H9 (cell line): ENCODE data around the gene NUP58. TPM values are rescaled to one million over a fixed set of nuclear protein-coding genes. Genes with fewer than 3 reads are reported as not detected.

ENCODE experiments used
- DNase-seq: peaks from one replicate; pipeline ENCODE4 v3.0.0-alpha.2; 2017
- H2AFZ ChIP-seq: one replicate; pipeline ENCODE4 v1.6.1; 2013; ENCODE audit warnings: mild to moderate bottlenecking, low read length, control low read depth, moderate library complexity
- H2AK5ac ChIP-seq: 2 replicates; pipeline ENCODE4 v1.6.1; 2013; ENCODE audit warnings: low read length, control low read depth, mixed read lengths; ENCODE audit not compliant: insufficient read length
- H2BK120ac ChIP-seq: one replicate; pipeline ENCODE4 v1.6.1; 2013; ENCODE audit warnings: low read depth, mild to moderate bottlenecking, low read length, control low read depth, inconsistent platforms; ENCODE audit not compliant: poor library complexity, severe bottlenecking
- H2BK12ac ChIP-seq: 2 replicates; pipeline ENCODE4 v1.6.1; 2013; ENCODE audit warnings: low read length, control low read depth, mixed read lengths, low read depth; ENCODE audit not compliant: insufficient read length
- H2BK15ac ChIP-seq: 2 replicates; pipeline ENCODE4 v1.6.1; 2013; ENCODE audit warnings: low read depth, low read length, control low read depth
- H2BK20ac ChIP-seq: one replicate; pipeline ENCODE4 v1.6.1; 2013; ENCODE audit warnings: low read depth, mild to moderate bottlenecking, low read length, control low read depth, inconsistent platforms; ENCODE audit not compliant: poor library complexity, severe bottlenecking
- H2BK5ac ChIP-seq: 2 replicates; pipeline ENCODE4 v1.6.1; 2013; ENCODE audit warnings: low read length, control low read depth, mixed read lengths; ENCODE audit not compliant: insufficient read length
- H3K14ac ChIP-seq: 2 replicates; pipeline ENCODE4 v1.6.1; 2013; ENCODE audit warnings: low read length, control low read depth; ENCODE audit not compliant: insufficient read depth
- H3K18ac ChIP-seq: 2 replicates; pipeline ENCODE4 v1.6.1; 2013; ENCODE audit warnings: low read depth, mild to moderate bottlenecking, mixed read lengths, low read length, control low read depth; ENCODE audit not compliant: insufficient read length
- H3K23ac ChIP-seq: 2 replicates; pipeline ENCODE4 v1.6.1; 2013; ENCODE audit warnings: low read length, control low read depth, mixed read lengths, low read depth; ENCODE audit not compliant: insufficient read length
- H3K23me2 ChIP-seq: 2 replicates; pipeline ENCODE4 v1.6.1; 2013; ENCODE audit warnings: low read depth, mild to moderate bottlenecking, mixed read lengths, low read length, control low read depth; ENCODE audit not compliant: insufficient read length, poor library complexity, severe bottlenecking
- H3K27ac ChIP-seq: 2 replicates; pipeline ENCODE4 v1.5.1; 2013; ENCODE audit warnings: low read length, control low read depth, mixed read lengths, low read depth; ENCODE audit not compliant: insufficient read length
- H3K27me3 ChIP-seq: 2 replicates; pipeline ENCODE4 v1.6.1; 2013; ENCODE audit warnings: low read length, control low read depth, inconsistent platforms; ENCODE audit not compliant: insufficient read depth
- H3K4ac ChIP-seq: 2 replicates; pipeline ENCODE4 v1.6.1; 2013; ENCODE audit warnings: low read depth, mild to moderate bottlenecking, control low read depth, inconsistent platforms, low read length, moderate library complexity
- H3K4me1 ChIP-seq: 2 replicates; pipeline ENCODE4 v1.6.1; 2013; ENCODE audit warnings: low read length, control low read depth, inconsistent platforms; ENCODE audit not compliant: insufficient read depth
- H3K4me2 ChIP-seq: 2 replicates; pipeline ENCODE4 v1.6.1; 2013; ENCODE audit warnings: low read length, control low read depth, mixed read lengths; ENCODE audit not compliant: insufficient read length, insufficient read depth
- H3K56ac ChIP-seq: 2 replicates; pipeline ENCODE4 v1.6.1; 2013; ENCODE audit warnings: low read depth, mild to moderate bottlenecking, mixed read lengths, low read length, control low read depth; ENCODE audit not compliant: insufficient read length
- H3K79me1 ChIP-seq: 2 replicates; pipeline ENCODE4 v1.6.1; 2013; ENCODE audit warnings: low read depth, mild to moderate bottlenecking, moderate library complexity, low read length, control low read depth, inconsistent platforms; ENCODE audit not compliant: insufficient read depth, poor library complexity, severe bottlenecking
- H3K79me2 ChIP-seq: 2 replicates; pipeline ENCODE4 v1.6.1; 2013; ENCODE audit warnings: low read length, control low read depth, inconsistent platforms; ENCODE audit not compliant: insufficient read depth
- H3K9ac ChIP-seq: 2 replicates; pipeline ENCODE4 v1.6.1; 2013; ENCODE audit warnings: low read length, control low read depth, mixed read lengths; ENCODE audit not compliant: insufficient read length; ENCODE audit errors: extremely low read depth
- H3K9me3 ChIP-seq: one replicate; pipeline ENCODE4 v1.6.1; 2013; ENCODE audit warnings: low read depth, low read length, inconsistent platforms; ENCODE audit not compliant: control insufficient read depth
- H3T11ph ChIP-seq: one replicate; pipeline ENCODE4 v1.6.1; 2013; ENCODE audit warnings: mild to moderate bottlenecking, low read length, control low read depth, inconsistent platforms
- H4K20me1 ChIP-seq: one replicate; pipeline ENCODE4 v1.6.1; 2013; ENCODE audit not compliant: control insufficient read depth, insufficient read length, insufficient read depth
- H4K5ac ChIP-seq: 2 replicates; pipeline ENCODE4 v1.6.1; 2013; ENCODE audit warnings: low read depth, mild to moderate bottlenecking, mixed read lengths, low read length, control low read depth; ENCODE audit not compliant: insufficient read length
- H4K8ac ChIP-seq: replicated peaks from 2 replicates; pipeline ENCODE4 v1.6.1; 2013; ENCODE audit warnings: low read length, control low read depth, mixed read lengths, low read depth; ENCODE audit not compliant: insufficient read length
- H4K91ac ChIP-seq: 2 replicates; pipeline ENCODE4 v1.6.1; 2013; ENCODE audit warnings: low read depth, mild to moderate bottlenecking, moderate library complexity, mixed read lengths, low read length, control low read depth; ENCODE audit not compliant: insufficient read length
- H3K27ac Mint-ChIP-seq, 3 experiments: 2 replicates in 2 of 3; 3 replicates in 1 of 3; pipeline ENCODE4 v1.8.0; 2020 to 2021; ENCODE audit warnings: mixed read lengths in 3 of 3, mild to moderate bottlenecking in 1 of 3, moderate library complexity in 1 of 3
- H3K27me3 Mint-ChIP-seq: 2 replicates; pipeline ENCODE4 v1.8.0; 2021; ENCODE audit warnings: low read depth, mild to moderate bottlenecking, moderate library complexity, mixed read lengths
- H3K36me3 Mint-ChIP-seq, 3 experiments: 2 replicates in 2 of 3; 3 replicates in 1 of 3; pipeline ENCODE4 v1.8.0; 2020 to 2021; ENCODE audit warnings: low read depth in 3 of 3, mixed read lengths in 3 of 3; ENCODE audit not compliant: insufficient read depth in 1 of 3
- H3K4me1 Mint-ChIP-seq, 2 experiments: 2 replicates each; pipeline ENCODE4 v1.8.0; 2020; ENCODE audit warnings: mixed read lengths in 2 of 2
- H3K4me3 Mint-ChIP-seq, 2 experiments: 2 replicates in 1 of 2; 3 replicates in 1 of 2; pipeline ENCODE4 v1.8.0; 2020 to 2021; ENCODE audit warnings: mild to moderate bottlenecking in 2 of 2, mixed read lengths in 2 of 2, moderate library complexity in 1 of 2
- H3K9me3 Mint-ChIP-seq, 2 experiments: 2 replicates in 1 of 2; 3 replicates in 1 of 2; pipeline ENCODE4 v1.8.0; 2020; ENCODE audit warnings: mild to moderate bottlenecking in 2 of 2, mixed read lengths in 2 of 2, moderate library complexity in 1 of 2
- CTCF ChIP-seq: fragments of 200-600 bp; sonication (generic); conservative IDR thresholded peaks from 3 replicates; pipeline ENCODE4 v1.8.0; 2021; ENCODE audit warnings: antibody characterized with exemption, mild to moderate bottlenecking
- WGBS: extraction: QIAGEN DNeasy Blood & Tissue Kit; methylation state at CpG from one replicate; pipeline ENCODE4 v1.1.7; 2013; ENCODE audit warnings: missing lambda C conversion rate, low lambda C conversion rate, mixed read lengths; ENCODE audit not compliant: insufficient read length; ENCODE audit errors: extremely low coverage; 5-methylcytosine and 5-hydroxymethylcytosine counted together
- total RNA-seq: library from RNA; stranded (reverse); gene quantifications from 2 replicates; pipeline ENCODE4 v1.2.1, GENCODE V29; 2021

The NUP58 gene
- total RNA-seq, 1 experiment from 2014 or later: 77.6 TPM

DNA sequence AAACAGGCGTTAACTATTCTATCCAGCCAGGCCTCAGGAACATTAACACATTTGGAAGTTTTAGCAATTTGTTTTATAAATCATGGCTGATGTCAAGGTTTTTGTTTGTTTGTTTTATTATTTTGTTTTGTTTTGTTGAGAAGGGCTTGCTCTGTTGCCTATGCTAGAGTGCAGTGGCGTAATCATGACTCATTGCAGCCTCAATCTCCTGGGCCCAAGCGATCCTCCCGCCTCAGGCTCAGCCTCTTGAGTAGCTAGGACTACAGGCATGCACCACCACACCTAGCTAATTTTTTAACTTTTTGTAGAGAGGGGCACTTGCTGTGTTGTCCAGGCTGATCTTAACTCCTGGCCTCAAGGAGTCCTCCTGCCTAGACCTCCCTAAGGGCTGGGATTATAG, 28.3 kb downstream of the NUP58 start:
- H2AK5ac ChIP-seq: no peak overlapping the region
- H2BK120ac ChIP-seq: no peak overlapping the region
- H2BK12ac ChIP-seq: no peak overlapping the region
- H3K14ac ChIP-seq: no peak overlapping the region
- Mint-ChIP-seq H3K36me3 (peaks cover 12 to 86% (median 66%) of the 10 kb centered on the region in 3 experiments; a peak in 6 of 7 replicates), H3K4me3 (no peak overlapping the region), H3K9me3 (no peaks in the 10 kb centered on the region), H3K27me3 (no peaks in the 10 kb centered on the region), H3K27ac (no peak overlapping the region), H3K4me1 (no peaks in the 10 kb centered on the region)
- H2BK5ac ChIP-seq: no peak overlapping the region
- H3K4ac ChIP-seq: no peak overlapping the region
- H3K23me2 ChIP-seq: no peaks in the 10 kb centered on the region
- no peak overlapping the region for H3T11ph ChIP-seq
- no peak overlapping the region for H4K5ac ChIP-seq
- no peak overlapping the region for H2AFZ ChIP-seq
- H4K91ac ChIP-seq: no peak overlapping the region
- no peak overlapping the region for H3K23ac ChIP-seq
- no peak for TF ChIP-seq CTCF
- no peak for DNase-seq
- H3K4me1 ChIP-seq: no peaks in the 10 kb centered on the region
- H2BK15ac ChIP-seq: no peak overlapping the region
- H3K79me1 ChIP-seq: no peaks in the 10 kb centered on the region
- no peak overlapping the region for H3K4me2 ChIP-seq
- WGBS: no CpG with 5 or more reads among the region's 4 CpGs
- no peak overlapping the region for H3K9ac ChIP-seq
- no peak overlapping the region for H3K56ac ChIP-seq
- no peaks in the 10 kb centered on the region for H3K27me3 ChIP-seq
- H2BK20ac ChIP-seq: no peak overlapping the region
- no peak overlapping the region for H4K8ac ChIP-seq
- no peaks in the 10 kb centered on the region for H3K9me3 ChIP-seq
- no peak overlapping the region for H3K27ac ChIP-seq
- H4K20me1 ChIP-seq: no peaks in the 10 kb centered on the region
- no peak overlapping the region for H3K18ac ChIP-seq
- no peaks in the 10 kb centered on the region for H3K79me2 ChIP-seq
